H9 (cell line): ENCODE data around the gene CENPC. TPM values are rescaled to one million over a fixed set of nuclear protein-coding genes. Genes with fewer than 3 reads are reported as not detected.

Experiments
- DNase-seq: peaks from one replicate; pipeline ENCODE4 v3.0.0-alpha.2; 2017
- H2AFZ ChIP-seq: one replicate; pipeline ENCODE4 v1.6.1; 2013; ENCODE audit warnings: mild to moderate bottlenecking, low read length, control low read depth, moderate library complexity
- H2AK5ac ChIP-seq: 2 replicates; pipeline ENCODE4 v1.6.1; 2013; ENCODE audit warnings: low read length, control low read depth, mixed read lengths; ENCODE audit not compliant: insufficient read length
- H2BK120ac ChIP-seq: one replicate; pipeline ENCODE4 v1.6.1; 2013; ENCODE audit warnings: low read depth, mild to moderate bottlenecking, low read length, control low read depth, inconsistent platforms; ENCODE audit not compliant: poor library complexity, severe bottlenecking
- H2BK12ac ChIP-seq: 2 replicates; pipeline ENCODE4 v1.6.1; 2013; ENCODE audit warnings: low read length, control low read depth, mixed read lengths, low read depth; ENCODE audit not compliant: insufficient read length
- H2BK15ac ChIP-seq: 2 replicates; pipeline ENCODE4 v1.6.1; 2013; ENCODE audit warnings: low read depth, low read length, control low read depth
- H2BK20ac ChIP-seq: one replicate; pipeline ENCODE4 v1.6.1; 2013; ENCODE audit warnings: low read depth, mild to moderate bottlenecking, low read length, control low read depth, inconsistent platforms; ENCODE audit not compliant: poor library complexity, severe bottlenecking
- H2BK5ac ChIP-seq: 2 replicates; pipeline ENCODE4 v1.6.1; 2013; ENCODE audit warnings: low read length, control low read depth, mixed read lengths; ENCODE audit not compliant: insufficient read length
- H3K14ac ChIP-seq: 2 replicates; pipeline ENCODE4 v1.6.1; 2013; ENCODE audit warnings: low read length, control low read depth; ENCODE audit not compliant: insufficient read depth
- H3K18ac ChIP-seq: 2 replicates; pipeline ENCODE4 v1.6.1; 2013; ENCODE audit warnings: low read depth, mild to moderate bottlenecking, mixed read lengths, low read length, control low read depth; ENCODE audit not compliant: insufficient read length
- H3K23ac ChIP-seq: 2 replicates; pipeline ENCODE4 v1.6.1; 2013; ENCODE audit warnings: low read length, control low read depth, mixed read lengths, low read depth; ENCODE audit not compliant: insufficient read length
- H3K23me2 ChIP-seq: 2 replicates; pipeline ENCODE4 v1.6.1; 2013; ENCODE audit warnings: low read depth, mild to moderate bottlenecking, mixed read lengths, low read length, control low read depth; ENCODE audit not compliant: insufficient read length, poor library complexity, severe bottlenecking
- H3K27ac ChIP-seq: 2 replicates; pipeline ENCODE4 v1.5.1; 2013; ENCODE audit warnings: low read length, control low read depth, mixed read lengths, low read depth; ENCODE audit not compliant: insufficient read length
- H3K27me3 ChIP-seq: 2 replicates; pipeline ENCODE4 v1.6.1; 2013; ENCODE audit warnings: low read length, control low read depth, inconsistent platforms; ENCODE audit not compliant: insufficient read depth
- H3K4ac ChIP-seq: 2 replicates; pipeline ENCODE4 v1.6.1; 2013; ENCODE audit warnings: low read depth, mild to moderate bottlenecking, control low read depth, inconsistent platforms, low read length, moderate library complexity
- H3K4me1 ChIP-seq: 2 replicates; pipeline ENCODE4 v1.6.1; 2013; ENCODE audit warnings: low read length, control low read depth, inconsistent platforms; ENCODE audit not compliant: insufficient read depth
- H3K4me2 ChIP-seq: 2 replicates; pipeline ENCODE4 v1.6.1; 2013; ENCODE audit warnings: low read length, control low read depth, mixed read lengths; ENCODE audit not compliant: insufficient read length, insufficient read depth
- H3K56ac ChIP-seq: 2 replicates; pipeline ENCODE4 v1.6.1; 2013; ENCODE audit warnings: low read depth, mild to moderate bottlenecking, mixed read lengths, low read length, control low read depth; ENCODE audit not compliant: insufficient read length
- H3K79me1 ChIP-seq: 2 replicates; pipeline ENCODE4 v1.6.1; 2013; ENCODE audit warnings: low read depth, mild to moderate bottlenecking, moderate library complexity, low read length, control low read depth, inconsistent platforms; ENCODE audit not compliant: insufficient read depth, poor library complexity, severe bottlenecking
- H3K79me2 ChIP-seq: 2 replicates; pipeline ENCODE4 v1.6.1; 2013; ENCODE audit warnings: low read length, control low read depth, inconsistent platforms; ENCODE audit not compliant: insufficient read depth
- H3K9ac ChIP-seq: 2 replicates; pipeline ENCODE4 v1.6.1; 2013; ENCODE audit warnings: low read length, control low read depth, mixed read lengths; ENCODE audit not compliant: insufficient read length; ENCODE audit errors: extremely low read depth
- H3K9me3 ChIP-seq: one replicate; pipeline ENCODE4 v1.6.1; 2013; ENCODE audit warnings: low read depth, low read length, inconsistent platforms; ENCODE audit not compliant: control insufficient read depth
- H3T11ph ChIP-seq: one replicate; pipeline ENCODE4 v1.6.1; 2013; ENCODE audit warnings: mild to moderate bottlenecking, low read length, control low read depth, inconsistent platforms
- H4K20me1 ChIP-seq: one replicate; pipeline ENCODE4 v1.6.1; 2013; ENCODE audit not compliant: control insufficient read depth, insufficient read length, insufficient read depth
- H4K5ac ChIP-seq: 2 replicates; pipeline ENCODE4 v1.6.1; 2013; ENCODE audit warnings: low read depth, mild to moderate bottlenecking, mixed read lengths, low read length, control low read depth; ENCODE audit not compliant: insufficient read length
- H4K8ac ChIP-seq: replicated peaks from 2 replicates; pipeline ENCODE4 v1.6.1; 2013; ENCODE audit warnings: low read length, control low read depth, mixed read lengths, low read depth; ENCODE audit not compliant: insufficient read length
- H4K91ac ChIP-seq: 2 replicates; pipeline ENCODE4 v1.6.1; 2013; ENCODE audit warnings: low read depth, mild to moderate bottlenecking, moderate library complexity, mixed read lengths, low read length, control low read depth; ENCODE audit not compliant: insufficient read length
- H3K27ac Mint-ChIP-seq, 3 experiments: 2 replicates in 2 of 3; 3 replicates in 1 of 3; pipeline ENCODE4 v1.8.0; 2020 to 2021; ENCODE audit warnings: mixed read lengths in 3 of 3, mild to moderate bottlenecking in 1 of 3, moderate library complexity in 1 of 3
- H3K27me3 Mint-ChIP-seq: 2 replicates; pipeline ENCODE4 v1.8.0; 2021; ENCODE audit warnings: low read depth, mild to moderate bottlenecking, moderate library complexity, mixed read lengths
- H3K36me3 Mint-ChIP-seq, 3 experiments: 2 replicates in 2 of 3; 3 replicates in 1 of 3; pipeline ENCODE4 v1.8.0; 2020 to 2021; ENCODE audit warnings: low read depth in 3 of 3, mixed read lengths in 3 of 3; ENCODE audit not compliant: insufficient read depth in 1 of 3
- H3K4me1 Mint-ChIP-seq, 2 experiments: 2 replicates each; pipeline ENCODE4 v1.8.0; 2020; ENCODE audit warnings: mixed read lengths in 2 of 2
- H3K4me3 Mint-ChIP-seq, 2 experiments: 2 replicates in 1 of 2; 3 replicates in 1 of 2; pipeline ENCODE4 v1.8.0; 2020 to 2021; ENCODE audit warnings: mild to moderate bottlenecking in 2 of 2, mixed read lengths in 2 of 2, moderate library complexity in 1 of 2
- H3K9me3 Mint-ChIP-seq, 2 experiments: 2 replicates in 1 of 2; 3 replicates in 1 of 2; pipeline ENCODE4 v1.8.0; 2020; ENCODE audit warnings: mild to moderate bottlenecking in 2 of 2, mixed read lengths in 2 of 2, moderate library complexity in 1 of 2
- WGBS: extraction: QIAGEN DNeasy Blood & Tissue Kit; methylation state at CpG from one replicate; pipeline ENCODE4 v1.1.7; 2013; ENCODE audit warnings: missing lambda C conversion rate, low lambda C conversion rate, mixed read lengths; ENCODE audit not compliant: insufficient read length; ENCODE audit errors: extremely low coverage; 5-methylcytosine and 5-hydroxymethylcytosine counted together
- total RNA-seq: library from RNA; stranded (reverse); gene quantifications from 2 replicates; pipeline ENCODE4 v1.2.1, GENCODE V29; 2021
- TF ChIP-seq, protein P1 (sequence below): fragments of 200-600 bp; sonication (generic); conservative IDR thresholded peaks from 3 replicates; pipeline ENCODE4 v1.8.0; 2021; ENCODE audit warnings: antibody characterized with exemption, mild to moderate bottlenecking

The CENPC gene
- total RNA-seq, 1 experiment from 2014 or later, result 18.8 TPM

DNA sequence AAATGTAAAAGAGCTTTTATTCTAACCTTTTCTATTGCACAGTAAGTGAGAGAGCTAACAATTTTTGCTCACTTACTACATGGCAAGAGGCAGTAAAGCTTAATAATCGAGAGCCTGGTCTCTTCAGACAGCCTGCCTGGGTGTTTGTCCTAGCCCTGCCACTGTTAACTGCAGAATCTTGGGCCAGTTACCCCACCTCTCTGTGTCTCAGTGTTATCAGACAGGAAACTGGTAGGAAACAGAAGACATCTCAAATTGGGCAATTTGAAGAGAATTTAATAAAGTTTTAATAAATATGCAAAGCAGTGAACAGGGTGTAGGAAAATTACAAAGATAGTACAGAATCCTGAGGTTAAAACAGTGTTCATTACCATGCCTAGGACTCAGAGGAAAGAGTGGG lies 26.7 kb upstream of the CENPC start:
- Mint-ChIP-seq H3K4me1 (peaks cover 10 to 12% of the 10 kb centered on the region in 2 experiments), H3K36me3 (no peaks in the 10 kb centered on the region), H3K27me3 (no peaks in the 10 kb centered on the region), H3K9me3 (no peaks in the 10 kb centered on the region), H3K27ac (no peak overlapping the region), H3K4me3 (no peak overlapping the region)
- WGBS, result no CpG with 5 or more reads among the region's 1 CpG
- Histone ChIP-seq H3K18ac (no peak overlapping the region), H3K4me1 (no peaks in the 10 kb centered on the region; the same call in 1 of the 2 replicates), H4K5ac (no peak overlapping the region), H2BK15ac (no peak overlapping the region), H3T11ph (no peak overlapping the region), H3K79me1 (no peaks in the 10 kb centered on the region), H2BK5ac (no peak overlapping the region), H4K8ac (no peak overlapping the region), H3K27me3 (no peaks in the 10 kb centered on the region), H2BK12ac (no peak overlapping the region), H3K14ac (no peak overlapping the region), H3K23ac (no peak overlapping the region), H4K20me1 (no peaks in the 10 kb centered on the region), H3K27ac (no peak overlapping the region), H3K4me2 (no peak overlapping the region), H3K4ac (no peak overlapping the region), H2BK20ac (no peak overlapping the region), H2AFZ (no peak overlapping the region), H3K79me2 (no peaks in the 10 kb centered on the region), H2AK5ac (no peak overlapping the region), H3K56ac (no peak overlapping the region), H4K91ac (no peak overlapping the region), H3K9ac (no peak overlapping the region), H3K9me3 (no peaks in the 10 kb centered on the region), H3K23me2 (no peaks in the 10 kb centered on the region), H2BK120ac (no peak overlapping the region)
- no peak for DNase-seq
- TF ChIP-seq, protein P1, sequence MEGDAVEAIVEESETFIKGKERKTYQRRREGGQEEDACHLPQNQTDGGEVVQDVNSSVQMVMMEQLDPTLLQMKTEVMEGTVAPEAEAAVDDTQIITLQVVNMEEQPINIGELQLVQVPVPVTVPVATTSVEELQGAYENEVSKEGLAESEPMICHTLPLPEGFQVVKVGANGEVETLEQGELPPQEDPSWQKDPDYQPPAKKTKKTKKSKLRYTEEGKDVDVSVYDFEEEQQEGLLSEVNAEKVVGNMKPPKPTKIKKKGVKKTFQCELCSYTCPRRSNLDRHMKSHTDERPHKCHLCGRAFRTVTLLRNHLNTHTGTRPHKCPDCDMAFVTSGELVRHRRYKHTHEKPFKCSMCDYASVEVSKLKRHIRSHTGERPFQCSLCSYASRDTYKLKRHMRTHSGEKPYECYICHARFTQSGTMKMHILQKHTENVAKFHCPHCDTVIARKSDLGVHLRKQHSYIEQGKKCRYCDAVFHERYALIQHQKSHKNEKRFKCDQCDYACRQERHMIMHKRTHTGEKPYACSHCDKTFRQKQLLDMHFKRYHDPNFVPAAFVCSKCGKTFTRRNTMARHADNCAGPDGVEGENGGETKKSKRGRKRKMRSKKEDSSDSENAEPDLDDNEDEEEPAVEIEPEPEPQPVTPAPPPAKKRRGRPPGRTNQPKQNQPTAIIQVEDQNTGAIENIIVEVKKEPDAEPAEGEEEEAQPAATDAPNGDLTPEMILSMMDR, result no peak
